Activated CD8-positive, alpha-beta memory T cell treated with anti-CD3 and anti-CD28 coated beads, Interleukin-2, amount 50 U/mL, for 48 hours (primary cell): ENCODE results near the gene GRAMD1B.
A peak's percentile ranks its signal among the peaks of the same experiment; 100 is the strongest.

Source experiments
- DNase-seq: peaks from one replicate; pipeline ENCODE4 v3.0.0-alpha.2; 2020

The GRAMD1B gene

DNA sequence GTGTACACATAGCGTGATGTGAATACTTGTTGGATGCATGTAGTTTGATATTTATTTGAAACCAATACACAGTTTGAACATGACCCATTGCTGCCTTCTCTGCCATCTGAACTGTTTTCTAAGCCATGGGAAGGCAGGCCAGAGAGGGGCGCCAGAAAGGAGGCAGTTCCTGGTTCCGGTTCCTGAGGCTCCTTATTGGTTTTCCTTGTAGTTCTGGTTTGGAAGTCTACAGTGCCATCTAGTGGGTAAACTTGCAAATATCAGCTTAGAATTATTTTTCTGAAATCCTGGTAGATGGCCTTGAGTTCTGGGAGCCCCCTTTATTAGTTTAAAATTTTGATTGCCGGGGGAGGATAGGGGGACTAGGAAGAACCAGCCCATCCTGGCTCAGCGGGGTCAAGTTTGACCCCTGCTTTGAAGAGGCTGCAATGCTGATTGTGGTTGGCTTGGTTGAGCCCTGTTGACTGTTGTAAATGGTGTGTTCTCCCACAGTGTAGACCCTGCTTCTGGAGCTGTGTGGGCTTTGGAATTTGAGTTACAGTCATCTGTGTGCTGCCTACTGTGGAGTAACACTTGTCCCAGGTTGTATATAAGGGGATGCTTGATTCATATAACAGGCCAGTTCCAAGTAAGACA, 48.4 kb downstream of the GRAMD1B start:
- no peak for DNase-seq

DNA sequence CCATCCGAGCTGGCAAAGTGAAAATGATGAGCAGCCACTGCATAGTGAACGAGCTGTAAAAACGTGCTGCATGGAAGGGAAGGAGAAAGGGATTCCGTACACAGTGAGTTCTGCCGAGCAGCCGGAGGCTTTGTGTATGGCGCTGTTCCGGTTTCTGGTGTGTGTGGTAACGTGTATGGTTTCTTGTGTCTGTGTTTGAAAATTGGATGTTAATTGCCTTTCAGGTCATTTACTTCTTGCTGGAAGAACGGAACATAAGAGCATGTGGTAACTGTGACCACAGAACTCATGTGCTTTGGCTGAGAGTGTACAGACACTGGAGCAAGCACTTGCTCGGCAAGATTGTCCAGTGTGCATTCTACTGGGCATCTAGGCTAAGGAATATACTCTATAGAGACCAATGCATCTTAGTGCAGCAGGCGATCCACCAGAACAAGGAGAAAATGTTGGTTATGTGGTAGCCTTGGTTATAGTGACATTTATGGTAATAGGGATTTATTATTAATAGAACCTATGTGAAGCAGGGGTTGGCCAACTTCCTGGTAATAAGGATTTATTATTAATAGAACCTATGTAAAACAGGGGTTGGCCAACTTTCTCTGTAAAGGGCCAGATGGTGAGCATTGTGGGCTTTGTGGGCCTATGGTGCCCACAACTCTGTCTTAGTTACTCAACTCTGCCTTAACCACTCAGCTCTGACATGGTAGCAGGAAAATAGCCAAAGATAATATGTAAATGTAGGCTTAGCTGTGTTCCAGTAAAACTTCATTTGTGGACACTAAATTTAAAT, 49.2 kb downstream of the GRAMD1B start:
- DNase-seq = no peak

DNA sequence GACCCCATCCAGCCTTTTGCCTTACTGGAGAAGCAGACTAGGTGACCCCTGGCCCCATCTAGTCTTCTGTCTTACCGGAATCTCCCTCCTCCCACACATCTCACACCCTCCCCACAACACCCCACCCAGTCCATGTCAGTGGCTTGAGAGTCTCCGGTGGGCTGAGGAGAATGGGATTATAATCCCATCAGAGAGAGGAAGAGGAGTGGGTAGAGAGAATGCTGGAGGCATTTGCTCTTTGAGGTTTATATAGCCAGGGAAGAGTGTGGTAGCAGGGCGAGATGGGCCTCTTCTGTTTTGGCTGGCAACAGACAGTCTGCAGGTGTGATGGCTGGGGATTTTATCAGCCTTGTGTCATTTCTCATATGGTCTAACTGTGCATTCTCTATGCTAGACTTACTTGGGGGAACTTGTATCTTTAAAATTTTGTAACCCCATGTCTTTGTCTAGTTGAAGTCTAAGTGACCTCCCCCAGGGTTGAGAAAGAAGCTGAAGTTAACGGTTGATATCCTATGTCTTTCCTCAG, 50.3 kb downstream of the GRAMD1B start:
- DNase-seq = no peak

DNA sequence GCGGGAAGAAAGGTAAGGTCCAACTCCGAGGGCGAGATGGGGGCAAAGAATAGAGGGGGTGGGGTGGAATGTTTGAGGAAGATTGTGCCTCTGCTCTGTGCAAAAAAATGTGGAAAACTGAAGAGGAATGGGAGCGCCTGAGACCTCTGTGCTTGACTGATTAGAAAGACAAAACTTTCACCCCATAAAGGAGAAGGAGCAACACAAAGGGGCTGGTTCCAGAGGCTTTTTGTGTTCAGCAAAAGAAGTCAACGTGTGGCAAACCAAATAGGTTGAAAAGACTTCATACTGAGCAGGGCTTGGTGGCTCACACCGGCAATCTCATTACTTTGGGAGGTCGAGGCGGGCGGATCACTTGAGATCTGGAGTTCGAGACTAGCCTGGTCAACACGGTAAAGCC, 50.8 kb downstream of the GRAMD1B start:
- DNase-seq = no peak

DNA sequence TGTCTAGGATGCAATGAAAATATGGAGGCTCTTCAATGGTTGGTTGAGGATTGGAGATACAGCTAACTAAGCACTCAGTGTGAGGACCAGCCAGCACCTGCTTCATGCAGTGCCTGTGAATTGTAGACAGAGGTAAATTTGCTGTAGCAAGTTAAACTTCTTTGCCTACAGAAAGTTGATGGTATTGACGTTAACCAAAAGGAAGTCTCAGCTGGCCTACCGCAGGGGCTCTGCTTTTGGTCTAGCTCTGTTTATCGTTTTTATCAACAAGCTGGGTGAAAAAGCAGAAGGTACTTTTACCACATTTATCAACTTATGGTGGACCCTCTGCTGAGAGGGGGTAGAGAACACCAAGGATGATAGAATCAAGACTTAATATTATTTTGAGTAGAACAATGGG, 51.6 kb downstream of the GRAMD1B start:
- no peak for DNase-seq

DNA sequence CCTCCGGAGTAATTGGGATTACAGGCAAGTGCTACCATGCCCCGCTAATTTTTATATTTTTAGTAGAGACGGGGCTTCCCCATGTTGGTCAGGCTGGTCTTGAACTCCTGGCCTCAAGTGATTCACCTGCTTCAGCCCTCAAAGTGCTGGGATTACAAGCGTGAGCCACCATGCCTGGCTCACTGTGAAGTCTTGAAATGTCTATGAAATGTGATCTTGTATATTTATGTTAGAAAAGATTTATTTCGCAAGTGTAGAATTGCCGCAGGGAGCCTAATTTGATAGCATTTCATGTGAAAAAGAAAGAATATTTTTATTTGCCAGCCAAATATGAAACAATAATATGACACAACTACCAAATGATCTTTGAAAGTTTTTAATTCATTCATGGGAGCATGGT, 52.1 kb downstream of the GRAMD1B start:
- no peak for DNase-seq

DNA sequence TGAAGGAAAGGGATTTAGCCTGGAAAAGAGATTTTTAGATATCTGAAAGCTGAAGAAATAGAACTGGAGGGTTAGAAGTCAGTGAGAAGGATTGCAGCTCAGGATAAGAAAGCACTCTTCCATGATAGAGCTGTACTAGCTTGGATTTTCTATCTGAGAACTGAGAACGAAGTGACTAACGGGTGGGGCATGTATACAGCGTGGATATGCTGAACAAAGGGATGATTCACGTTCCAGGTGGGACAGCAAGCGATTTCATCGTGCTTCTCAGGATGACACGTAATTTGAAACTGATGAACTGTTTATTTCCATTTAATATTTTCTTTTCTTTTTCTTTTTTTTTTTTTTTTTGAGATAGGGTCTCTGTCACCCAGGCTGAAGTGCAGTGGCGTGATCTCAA, 53.0 kb downstream of the GRAMD1B start:
- no peak for DNase-seq

DNA sequence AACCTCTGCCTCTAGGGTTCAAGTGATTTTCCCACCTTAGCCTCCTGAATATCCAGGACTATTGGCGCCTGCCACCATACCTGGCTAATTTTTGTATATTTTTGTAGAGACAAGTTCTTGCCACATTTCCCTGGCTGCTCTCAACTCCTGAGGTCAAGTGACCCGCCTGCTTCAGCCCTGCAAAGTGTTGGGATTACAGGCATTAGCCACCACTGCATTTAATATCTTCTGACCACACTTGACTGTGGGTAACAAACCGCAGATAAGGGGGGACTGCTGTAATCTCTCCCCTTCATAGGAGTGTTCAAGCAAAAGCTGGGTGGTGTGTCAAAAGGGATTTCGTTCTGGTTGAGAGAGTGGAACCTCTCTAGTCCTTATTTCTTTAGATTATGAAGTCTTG, 53.4 kb downstream of the GRAMD1B start:
- no peak for DNase-seq

DNA sequence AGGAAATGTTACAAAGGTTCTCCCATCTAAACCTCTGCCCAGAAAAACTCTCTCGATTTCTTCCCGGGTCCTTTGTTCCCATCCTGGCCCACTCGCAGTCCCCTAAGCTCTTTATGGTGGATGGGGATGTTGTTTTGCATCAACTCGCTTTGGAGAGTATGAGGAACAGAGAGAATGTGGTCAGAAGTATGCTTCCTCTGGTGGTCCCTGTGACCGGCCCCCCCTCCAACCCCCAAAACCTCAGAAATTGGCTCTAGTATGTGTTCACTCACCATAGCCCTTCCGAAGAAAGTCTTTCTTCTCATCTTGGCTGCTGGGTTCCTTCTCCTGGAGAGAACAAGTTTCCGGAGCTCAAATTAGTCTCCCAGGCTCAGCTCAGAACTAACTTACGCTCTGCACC, 54.4 kb downstream of the GRAMD1B start:
- DNase-seq = no peak

DNA sequence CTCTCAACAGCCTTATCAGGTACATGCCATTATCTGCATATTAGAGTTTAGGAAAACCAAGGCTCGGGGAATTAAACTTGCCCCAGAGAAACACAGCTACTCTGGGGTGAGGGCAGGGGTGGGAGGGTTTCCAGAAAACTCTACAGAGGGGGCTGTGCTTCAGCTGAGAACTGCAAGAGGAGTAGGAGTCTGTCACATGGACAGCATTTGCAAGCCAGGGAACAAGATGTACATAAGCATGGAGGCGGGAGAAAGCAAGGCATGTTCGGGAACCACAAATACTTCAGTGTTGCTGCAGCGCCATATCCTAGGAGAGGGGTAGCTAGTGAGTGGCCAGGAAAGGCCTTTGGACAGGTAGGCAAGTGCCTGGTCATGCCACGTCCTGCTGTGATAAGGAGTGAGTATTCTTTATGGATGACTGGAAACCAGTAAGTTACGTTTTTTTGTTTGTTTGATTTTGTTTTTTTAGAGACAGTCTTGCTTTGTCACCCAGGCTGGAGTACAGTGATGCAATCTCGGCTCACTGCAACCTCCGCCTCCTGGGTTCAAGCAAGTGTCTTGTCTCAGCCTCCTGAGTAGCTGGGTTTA, 57.2 kb downstream of the GRAMD1B start:
- no peak for DNase-seq

DNA sequence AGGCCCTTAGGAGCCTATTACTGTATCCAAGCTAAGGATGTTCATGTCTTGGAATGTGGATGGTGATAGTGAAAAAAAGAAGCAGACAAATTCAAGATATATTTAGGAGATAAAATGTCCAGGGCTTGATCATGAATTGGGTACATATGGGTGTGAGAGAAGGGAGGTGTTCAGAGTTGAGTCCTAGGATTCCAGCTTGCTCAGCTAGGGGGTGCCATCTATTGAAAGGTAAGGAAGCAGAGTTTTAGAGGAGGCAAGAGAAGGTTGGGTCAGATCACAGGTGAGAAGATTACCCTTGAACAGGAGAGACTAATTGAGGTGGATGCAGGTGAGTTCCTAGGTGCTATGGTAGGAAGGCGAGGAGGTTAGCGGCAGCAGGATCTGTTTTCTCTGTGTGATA, 60.5 kb downstream of the GRAMD1B start:
- DNase-seq = no peak

DNA sequence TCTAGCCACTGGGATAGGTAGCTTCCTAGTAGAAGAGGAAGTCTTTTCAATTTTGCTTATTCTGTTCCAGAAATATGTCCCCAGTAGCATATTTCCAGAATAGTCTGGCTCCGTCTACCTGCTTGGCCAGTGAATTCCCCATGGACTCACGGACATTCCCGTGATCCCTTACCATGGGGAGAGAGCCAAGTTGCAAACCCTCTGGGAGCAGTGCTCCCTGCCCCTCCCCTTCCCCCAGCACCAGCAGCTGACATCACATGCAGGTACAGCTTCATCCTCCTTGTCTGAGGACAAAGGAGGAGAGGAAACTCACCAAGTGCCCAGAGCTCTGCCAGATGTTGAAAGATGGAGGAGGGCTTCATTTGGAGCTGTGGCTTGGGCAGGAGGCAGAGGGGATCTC, 61.2 kb downstream of the GRAMD1B start:
- no peak for DNase-seq

DNA sequence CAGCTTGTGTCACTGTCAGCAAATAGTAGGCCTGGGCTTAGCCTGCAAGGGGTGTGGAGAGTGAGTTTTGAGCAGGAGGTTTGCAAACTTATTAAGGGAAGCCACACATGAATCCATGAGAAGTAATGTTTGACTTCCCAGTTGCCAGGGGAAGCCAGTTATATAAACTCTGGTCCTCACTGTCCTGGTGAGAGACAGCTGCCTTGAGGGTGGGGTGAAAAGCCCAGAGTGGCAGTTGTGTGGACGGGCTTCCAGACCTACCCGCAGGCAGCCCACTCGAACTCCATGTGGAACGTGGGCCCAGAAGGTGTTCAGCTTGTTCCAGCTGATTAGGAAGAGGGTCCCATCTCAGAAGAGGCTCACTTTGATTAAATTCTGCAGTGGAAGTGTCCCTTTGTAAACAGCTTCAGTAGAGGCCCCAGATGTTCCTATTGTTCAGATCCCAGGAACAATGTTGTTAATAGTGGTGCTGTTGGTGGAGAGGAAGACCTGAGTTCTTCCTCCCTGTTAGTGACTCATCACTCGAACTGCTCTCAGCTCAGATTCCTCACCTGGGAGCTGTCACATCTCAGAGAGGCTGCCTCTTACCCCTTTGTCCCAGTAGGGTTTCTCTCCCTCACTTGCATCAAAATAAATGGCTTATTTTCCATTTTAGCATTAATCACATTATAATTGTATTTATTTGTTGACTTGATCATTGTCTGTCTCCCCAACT, 63.4 kb downstream of the GRAMD1B start:
- no peak for DNase-seq

DNA sequence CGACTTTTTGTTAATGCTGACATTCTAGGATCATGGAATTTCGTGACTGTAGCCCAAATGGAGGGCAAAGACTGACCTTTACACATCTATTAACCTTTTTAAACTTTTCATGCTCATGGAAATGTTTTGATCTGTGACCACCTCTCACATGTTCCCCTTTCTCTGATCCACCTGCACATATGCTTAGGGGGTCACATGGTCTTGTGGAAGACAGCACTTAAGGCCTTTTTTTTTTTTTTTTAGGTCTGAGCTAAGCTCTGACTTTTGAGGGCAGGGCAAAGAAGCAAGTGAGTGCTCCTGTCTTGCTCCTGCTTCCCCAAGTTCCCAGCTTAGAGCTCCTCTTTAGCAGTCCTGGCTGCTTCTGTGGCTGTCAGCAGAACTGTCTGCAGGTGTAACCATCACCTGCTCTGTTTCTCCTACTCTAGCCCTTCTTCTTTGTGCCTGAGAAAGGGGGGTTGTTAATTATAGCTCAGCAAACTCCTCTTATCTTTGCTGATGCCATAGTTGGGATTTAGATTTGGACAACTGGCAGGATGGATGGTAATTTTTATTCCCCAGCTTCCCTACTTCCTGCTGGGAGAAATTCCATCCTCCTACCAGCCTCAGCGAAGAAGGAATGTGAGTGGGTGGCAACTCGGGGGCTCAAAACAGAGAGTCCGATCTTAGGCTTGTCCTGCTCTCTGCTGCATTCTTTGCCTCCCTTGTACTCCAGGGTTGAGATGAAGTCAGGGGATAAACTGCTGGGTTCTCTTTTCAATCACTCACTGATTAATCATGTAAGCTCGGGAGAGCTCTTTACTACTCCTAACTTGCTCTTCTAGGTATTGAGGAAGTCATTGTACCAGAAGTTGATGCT, 64.4 kb downstream of the GRAMD1B start:
- DNase-seq = no peak

DNA sequence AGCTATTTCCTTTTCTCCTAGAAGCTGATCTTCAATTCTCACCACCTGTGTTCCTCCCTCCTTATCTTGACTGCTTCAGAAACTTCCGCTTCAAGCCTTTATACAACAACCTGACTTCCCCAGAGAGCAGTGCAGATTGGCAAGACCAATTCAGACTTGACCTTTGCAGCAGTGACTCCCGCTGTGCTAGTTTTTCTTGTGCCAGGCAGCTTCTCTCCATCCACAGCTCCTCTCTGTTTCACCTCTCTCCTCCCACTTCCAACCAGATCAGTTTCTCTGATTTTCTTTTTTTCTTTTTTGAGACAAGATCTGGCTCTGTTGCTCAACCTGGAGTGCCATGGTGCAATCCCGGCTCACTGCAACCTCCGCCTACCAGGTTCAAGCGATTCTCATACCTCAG, 74.3 kb downstream of the GRAMD1B start:
- DNase-seq = no peak

DNA sequence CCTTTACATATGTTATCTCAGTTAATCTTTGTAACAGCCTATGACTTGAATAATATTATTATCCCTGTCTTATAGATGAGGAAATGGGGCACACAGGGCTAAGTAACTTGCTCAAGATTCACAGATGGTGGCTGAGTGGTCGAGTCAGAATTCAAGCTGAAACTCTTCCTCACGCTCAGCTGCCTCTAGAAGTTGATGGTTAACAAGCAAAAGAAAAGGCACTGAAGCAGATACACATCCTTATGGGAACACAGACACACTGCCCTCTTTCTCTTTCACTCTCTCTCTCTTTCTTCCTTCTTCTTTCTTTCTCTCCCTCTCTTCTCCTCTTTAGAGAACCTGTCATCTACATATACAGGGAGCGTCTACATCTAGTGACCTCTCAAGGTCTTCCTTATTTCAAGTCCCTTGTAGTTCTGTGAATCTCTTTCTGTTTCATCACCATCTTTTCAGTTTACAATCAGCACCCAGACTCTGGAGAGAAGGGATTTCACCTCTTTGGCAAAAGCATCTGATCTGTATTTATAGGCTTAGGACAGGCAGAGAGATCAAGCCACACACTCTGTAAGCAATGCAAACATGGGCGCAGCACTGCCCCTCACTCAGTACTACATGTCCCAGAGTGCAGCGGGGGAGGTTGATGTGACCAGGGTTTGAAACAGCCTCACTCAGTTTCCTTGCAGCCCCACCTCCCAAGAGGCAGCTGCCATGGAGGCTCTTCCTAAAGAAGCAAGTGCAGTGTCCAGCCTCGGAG, 75.7 kb downstream of the GRAMD1B start:
- DNase-seq = no peak

DNA sequence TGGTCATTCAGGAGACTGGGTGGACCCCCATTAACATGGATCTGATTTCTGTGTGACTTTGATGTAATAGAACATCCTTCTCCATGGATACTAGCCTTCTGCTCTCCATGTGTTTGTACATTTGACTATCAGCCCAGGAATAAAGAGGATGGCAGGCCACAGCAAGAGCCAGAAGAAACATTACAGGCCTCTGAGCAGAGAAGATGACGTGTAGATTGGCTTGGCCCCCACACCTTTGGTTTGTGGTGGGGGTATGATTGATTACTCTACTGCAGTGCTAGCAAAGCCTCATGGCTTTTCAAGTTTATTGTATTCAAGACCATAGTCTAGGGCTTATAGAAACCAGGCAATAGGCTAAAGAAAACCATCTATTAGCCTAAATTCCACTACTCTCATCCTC, 77.0 kb downstream of the GRAMD1B start:
- no peak for DNase-seq

DNA sequence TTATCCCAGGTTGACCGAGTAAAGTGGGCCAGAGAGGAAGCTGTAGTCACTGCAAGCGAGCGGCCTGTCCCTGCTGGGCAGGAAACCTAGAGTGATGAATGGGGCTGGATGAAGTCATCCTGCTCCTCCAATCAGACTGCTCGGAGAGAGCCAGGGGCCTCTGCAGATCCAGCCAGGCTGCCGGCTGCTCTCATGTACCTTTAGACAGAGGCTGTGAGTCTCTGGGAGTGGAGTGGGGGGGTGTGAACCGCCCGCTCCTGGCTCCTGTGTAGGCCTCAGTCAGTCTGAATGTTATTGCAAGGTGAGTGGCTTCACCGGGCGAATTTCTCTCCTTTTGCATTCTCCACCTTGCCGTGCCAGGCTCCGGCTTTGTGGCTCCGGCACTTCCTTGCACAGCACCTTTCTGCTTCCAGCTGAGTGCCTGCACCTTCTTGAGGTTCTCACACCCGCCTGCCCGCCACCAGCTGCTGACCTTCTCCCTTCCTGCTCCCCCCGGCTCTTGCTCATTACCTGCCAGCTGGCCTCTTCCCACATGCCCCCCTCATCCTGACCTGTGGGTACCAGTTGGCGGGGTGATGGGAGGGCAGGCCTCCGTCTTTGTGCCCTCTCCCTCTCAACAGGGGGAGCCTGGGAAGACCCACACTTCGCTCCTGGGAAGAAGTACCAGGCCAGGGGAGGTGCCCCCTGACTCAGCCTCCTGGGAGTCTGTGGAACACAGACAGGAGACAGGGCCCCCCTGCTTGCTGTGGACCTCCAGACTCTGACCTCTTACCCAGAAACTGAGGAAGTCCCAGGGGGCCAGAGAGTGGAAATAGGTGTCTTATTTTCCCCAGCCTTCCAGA, 79.9 kb downstream of the GRAMD1B start:
- DNase-seq = no peak

DNA sequence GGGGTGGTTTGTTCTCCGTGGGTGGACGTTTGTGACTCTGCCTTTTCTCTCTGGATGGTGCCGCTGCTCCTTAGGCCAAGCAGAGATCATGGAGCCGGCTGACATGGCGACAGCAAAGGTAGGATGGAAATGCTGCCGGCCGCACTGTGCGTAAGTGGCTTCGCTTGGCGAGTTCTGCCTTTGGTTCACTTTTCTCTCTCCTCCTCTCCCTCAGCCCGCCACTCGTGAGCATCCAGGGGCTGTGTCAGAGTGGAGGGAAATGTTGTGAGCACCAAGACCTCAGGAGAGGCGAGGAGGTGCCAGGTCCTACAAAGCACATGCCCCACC, 80.5 kb downstream of the GRAMD1B start:
- no peak for DNase-seq

DNA sequence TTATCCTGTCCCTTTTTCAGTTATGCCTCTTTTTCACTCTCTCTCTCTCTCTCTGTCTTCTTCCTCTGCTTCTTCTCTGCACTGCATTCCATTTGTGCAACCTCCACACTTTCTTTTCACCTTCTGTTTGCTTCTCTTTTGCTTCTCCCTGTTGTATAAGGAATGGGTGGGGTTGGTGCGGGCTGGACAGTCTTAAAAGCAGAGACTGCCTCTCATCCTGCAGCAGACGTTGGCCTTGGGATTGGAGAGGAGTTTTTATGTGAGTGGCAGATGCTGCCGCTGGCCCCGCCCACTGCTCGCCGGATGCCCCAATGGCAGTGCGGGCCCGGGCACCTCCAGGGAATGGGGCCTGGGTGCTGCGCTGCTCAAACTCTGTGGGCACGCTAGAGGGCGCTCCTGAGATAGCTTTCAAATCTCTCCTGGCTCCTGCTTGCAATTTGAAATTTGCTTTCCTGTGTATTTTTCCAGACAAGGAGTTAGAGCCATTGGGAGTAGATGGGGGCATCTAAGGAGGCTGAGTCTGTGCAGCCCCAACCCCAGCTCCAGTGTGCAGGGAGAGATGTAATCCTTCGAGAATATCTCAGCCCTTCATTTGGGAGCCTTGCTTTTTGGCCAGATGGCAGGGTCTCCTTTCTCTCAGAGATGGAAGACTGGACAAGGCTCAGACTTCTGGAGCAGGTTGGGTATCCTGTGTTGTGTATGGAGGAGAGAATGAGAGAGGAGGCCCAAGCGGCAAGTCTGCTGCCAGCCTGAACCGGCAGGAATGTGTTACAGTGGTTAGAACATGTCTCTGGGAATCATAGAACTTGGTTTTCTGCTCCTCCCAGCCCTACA, 81.2 kb downstream of the GRAMD1B start:
- DNase-seq = peak; percentile 89
